ENCODE results near the gene SLC39A13.

SLC39A13 gene

DNA sequence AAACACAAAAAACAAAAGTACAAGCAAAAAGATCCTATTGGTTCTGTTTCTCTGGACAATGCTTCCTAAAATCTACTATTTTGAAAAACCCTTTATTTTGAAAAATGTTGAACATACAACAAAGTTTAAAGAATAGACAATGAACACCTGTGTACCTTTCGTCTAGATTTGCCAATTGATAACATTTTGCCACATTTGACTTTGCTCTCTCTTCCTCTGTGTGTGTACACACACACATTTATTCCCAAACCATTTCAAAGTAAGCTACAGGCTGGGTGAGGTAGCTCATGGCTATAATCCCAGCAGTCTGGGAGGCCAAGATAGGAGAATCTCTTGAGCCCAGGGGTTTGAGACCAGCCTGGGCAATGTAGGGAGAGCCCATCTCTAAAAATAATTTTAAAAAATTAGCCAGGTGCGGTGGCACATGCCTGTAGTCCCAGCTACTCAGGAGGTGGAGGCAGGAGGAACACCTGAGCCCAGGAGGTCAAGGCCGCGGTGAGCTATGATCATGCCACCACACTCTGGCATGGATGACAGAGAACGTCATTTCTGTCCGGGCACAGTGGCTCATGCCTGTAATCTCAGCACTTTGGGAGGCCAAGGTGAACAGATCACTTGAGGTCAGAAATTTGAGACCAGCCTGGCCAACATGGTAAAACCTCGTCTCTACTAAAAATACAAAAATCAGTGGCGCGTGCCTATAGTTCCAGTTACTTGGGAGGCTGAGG, 23.1 kb downstream of the SLC39A13 start:
- no peak overlapping the region for H3K27ac ChIP-seq (ENCODE audit: low read length)
- H3K27me3 ChIP-seq (replicated peaks; ENCODE audit: insufficient read depth, low read length), result no peaks in the 10 kb centered on the region
- no peaks in the 10 kb centered on the region for H3K36me3 ChIP-seq (replicated peaks; ENCODE audit: insufficient read depth, low read length)
- 0 out of 2 replicates have a peak, but pooled peaks cover 2% of the 10 kb centered on the region for H3F3A ChIP-seq (ENCODE audit: insufficient read depth, low read length)
- no peak overlapping the region for H2AFZ ChIP-seq (ENCODE audit: low read length)
- no peak overlapping the region for H3K4me3 ChIP-seq (ENCODE audit: low read length)
- H3K9me3 ChIP-seq (replicated peaks; ENCODE audit: insufficient read depth, low read length), result no peaks in the 10 kb centered on the region
- H3K9me2 ChIP-seq (replicated peaks; ENCODE audit: insufficient read depth, low read length), result no peaks in the 10 kb centered on the region
- H3K4me1 ChIP-seq (ENCODE audit: low read length), result no peaks in the 10 kb centered on the region
- DNase-seq, result no peak
- no peaks in the 10 kb centered on the region for H4K20me1 ChIP-seq (ENCODE audit: insufficient read depth, low read length)
- H3K79me2 ChIP-seq (ENCODE audit: low read length), result no peaks in the 10 kb centered on the region
- no peak overlapping the region for H3K9ac ChIP-seq (ENCODE audit: low read length)
- no peak overlapping the region for H3K4me2 ChIP-seq (ENCODE audit: low read depth, low read length)
- no peak for TF ChIP-seq EZH2 (optimal IDR thresholded peaks at IDR 0.05; ENCODE audit: low read depth, low read length)
- TF ChIP-seq EZH2phosphoT487 (IDR thresholded peaks at IDR 0.05; ENCODE audit: low read length), result no peak
- TF ChIP-seq, protein P1, sequence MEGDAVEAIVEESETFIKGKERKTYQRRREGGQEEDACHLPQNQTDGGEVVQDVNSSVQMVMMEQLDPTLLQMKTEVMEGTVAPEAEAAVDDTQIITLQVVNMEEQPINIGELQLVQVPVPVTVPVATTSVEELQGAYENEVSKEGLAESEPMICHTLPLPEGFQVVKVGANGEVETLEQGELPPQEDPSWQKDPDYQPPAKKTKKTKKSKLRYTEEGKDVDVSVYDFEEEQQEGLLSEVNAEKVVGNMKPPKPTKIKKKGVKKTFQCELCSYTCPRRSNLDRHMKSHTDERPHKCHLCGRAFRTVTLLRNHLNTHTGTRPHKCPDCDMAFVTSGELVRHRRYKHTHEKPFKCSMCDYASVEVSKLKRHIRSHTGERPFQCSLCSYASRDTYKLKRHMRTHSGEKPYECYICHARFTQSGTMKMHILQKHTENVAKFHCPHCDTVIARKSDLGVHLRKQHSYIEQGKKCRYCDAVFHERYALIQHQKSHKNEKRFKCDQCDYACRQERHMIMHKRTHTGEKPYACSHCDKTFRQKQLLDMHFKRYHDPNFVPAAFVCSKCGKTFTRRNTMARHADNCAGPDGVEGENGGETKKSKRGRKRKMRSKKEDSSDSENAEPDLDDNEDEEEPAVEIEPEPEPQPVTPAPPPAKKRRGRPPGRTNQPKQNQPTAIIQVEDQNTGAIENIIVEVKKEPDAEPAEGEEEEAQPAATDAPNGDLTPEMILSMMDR (IDR thresholded peaks at IDR 0.05; ENCODE audit: low read length), result no peak

DNA sequence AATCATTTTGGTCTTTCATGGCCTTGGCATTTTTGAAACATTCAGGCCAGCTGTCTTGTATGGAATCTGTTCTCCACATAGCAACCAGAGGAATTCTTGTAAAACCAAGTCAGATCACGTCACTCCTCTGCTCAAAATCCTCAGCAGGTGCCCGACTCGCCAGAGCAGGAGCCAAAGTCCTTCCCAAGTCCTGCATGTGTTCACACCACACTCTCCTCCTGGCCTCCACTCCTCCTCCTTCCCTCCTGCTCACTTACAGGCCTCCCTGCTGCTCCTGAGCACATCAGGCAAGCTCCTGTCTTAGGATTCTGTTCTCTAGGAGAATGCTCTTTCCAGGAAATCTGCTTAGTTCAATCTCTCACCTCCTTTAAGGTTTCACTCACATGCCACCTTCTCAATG, 24.8 kb downstream of the SLC39A13 start:
- no peaks in the 10 kb centered on the region for H3F3A ChIP-seq (ENCODE audit: insufficient read depth, low read length)
- TF ChIP-seq, protein P1 (IDR thresholded peaks at IDR 0.05; ENCODE audit: low read length), result no peak
- TF ChIP-seq EZH2phosphoT487 (IDR thresholded peaks at IDR 0.05; ENCODE audit: low read length), result no peak
- TF ChIP-seq EZH2 (optimal IDR thresholded peaks at IDR 0.05; ENCODE audit: low read depth, low read length), result no peak
- no peak overlapping the region for H3K9ac ChIP-seq (ENCODE audit: low read length)
- H4K20me1 ChIP-seq (ENCODE audit: insufficient read depth, low read length), result no peaks in the 10 kb centered on the region
- no peaks in the 10 kb centered on the region for H3K36me3 ChIP-seq (replicated peaks; ENCODE audit: insufficient read depth, low read length)
- no peak overlapping the region for H3K4me3 ChIP-seq (ENCODE audit: low read length)
- no peaks in the 10 kb centered on the region for H3K9me2 ChIP-seq (replicated peaks; ENCODE audit: insufficient read depth, low read length)
- no peak overlapping the region for H3K27ac ChIP-seq (ENCODE audit: low read length)
- no peaks in the 10 kb centered on the region for H3K9me3 ChIP-seq (replicated peaks; ENCODE audit: insufficient read depth, low read length)
- H2AFZ ChIP-seq (ENCODE audit: low read length), result no peak overlapping the region
- no peaks in the 10 kb centered on the region for H3K27me3 ChIP-seq (replicated peaks; ENCODE audit: insufficient read depth, low read length)
- DNase-seq, result no peak
- no peak overlapping the region for H3K4me2 ChIP-seq (ENCODE audit: low read depth, low read length)
- no peaks in the 10 kb centered on the region for H3K79me2 ChIP-seq (ENCODE audit: low read length)
- H3K4me1 ChIP-seq (ENCODE audit: low read length), result no peaks in the 10 kb centered on the region

DNA sequence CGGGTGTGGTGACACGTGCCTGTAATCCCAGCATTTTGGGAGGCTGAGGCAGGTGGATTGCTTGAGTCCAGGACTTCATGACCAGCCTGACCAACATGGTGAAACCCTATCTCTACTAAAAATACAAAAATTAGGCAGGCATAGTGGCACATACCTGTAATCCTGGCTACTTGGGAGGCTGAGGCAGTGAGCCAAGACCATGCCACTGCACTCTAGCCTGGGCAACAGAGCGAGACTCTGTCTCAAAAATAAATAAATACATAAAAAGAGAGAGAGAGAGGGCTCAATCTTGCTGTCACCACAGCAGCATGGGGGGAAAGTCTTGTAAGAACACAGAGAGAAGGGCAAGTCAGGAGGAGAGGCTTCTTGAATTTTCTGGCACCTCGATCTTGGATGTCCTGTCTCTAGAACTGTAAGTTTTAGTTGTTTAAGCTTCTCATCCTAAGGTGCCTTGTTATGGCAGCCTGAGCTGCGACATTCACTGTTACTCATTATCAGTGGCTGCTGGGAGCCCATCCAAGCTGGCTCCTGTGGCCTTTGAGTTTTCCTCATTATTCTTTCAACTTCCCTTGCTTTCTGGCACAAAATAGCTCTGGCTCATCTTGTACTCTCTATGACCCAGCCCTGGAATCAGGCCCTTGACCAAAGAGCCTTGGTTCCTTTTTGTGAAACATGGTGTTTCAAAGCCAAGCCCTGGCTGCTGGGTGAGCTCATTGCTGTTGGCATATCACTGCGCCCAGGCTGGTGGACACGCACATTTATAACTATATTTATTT, 25.8 kb downstream of the SLC39A13 start:
- no peak overlapping the region for H3K4me3 ChIP-seq (ENCODE audit: low read length)
- DNase-seq, result no peak
- no peaks in the 10 kb centered on the region for H3K9me3 ChIP-seq (replicated peaks; ENCODE audit: insufficient read depth, low read length)
- H3K79me2 ChIP-seq (ENCODE audit: low read length), result no peaks in the 10 kb centered on the region
- H3K36me3 ChIP-seq (replicated peaks; ENCODE audit: insufficient read depth, low read length), result no peaks in the 10 kb centered on the region
- H3K27me3 ChIP-seq (replicated peaks; ENCODE audit: insufficient read depth, low read length), result no peaks in the 10 kb centered on the region
- no peaks in the 10 kb centered on the region for H3K9me2 ChIP-seq (replicated peaks; ENCODE audit: insufficient read depth, low read length)
- no peak overlapping the region for H3K9ac ChIP-seq (ENCODE audit: low read length)
- no peaks in the 10 kb centered on the region for H4K20me1 ChIP-seq (ENCODE audit: insufficient read depth, low read length)
- no peaks in the 10 kb centered on the region for H3F3A ChIP-seq (ENCODE audit: insufficient read depth, low read length)
- no peak overlapping the region for H3K4me2 ChIP-seq (ENCODE audit: low read depth, low read length)
- no peaks in the 10 kb centered on the region for H3K4me1 ChIP-seq (ENCODE audit: low read length)
- no peak overlapping the region for H2AFZ ChIP-seq (ENCODE audit: low read length)
- TF ChIP-seq, protein P1 (IDR thresholded peaks at IDR 0.05; ENCODE audit: low read length), result no peak
- no peak for TF ChIP-seq EZH2 (optimal IDR thresholded peaks at IDR 0.05; ENCODE audit: low read depth, low read length)
- no peak for TF ChIP-seq EZH2phosphoT487 (IDR thresholded peaks at IDR 0.05; ENCODE audit: low read length)
- H3K27ac ChIP-seq (ENCODE audit: low read length), result no peak overlapping the region
